ENCODE results near the gene AP1S3.

DNA sequence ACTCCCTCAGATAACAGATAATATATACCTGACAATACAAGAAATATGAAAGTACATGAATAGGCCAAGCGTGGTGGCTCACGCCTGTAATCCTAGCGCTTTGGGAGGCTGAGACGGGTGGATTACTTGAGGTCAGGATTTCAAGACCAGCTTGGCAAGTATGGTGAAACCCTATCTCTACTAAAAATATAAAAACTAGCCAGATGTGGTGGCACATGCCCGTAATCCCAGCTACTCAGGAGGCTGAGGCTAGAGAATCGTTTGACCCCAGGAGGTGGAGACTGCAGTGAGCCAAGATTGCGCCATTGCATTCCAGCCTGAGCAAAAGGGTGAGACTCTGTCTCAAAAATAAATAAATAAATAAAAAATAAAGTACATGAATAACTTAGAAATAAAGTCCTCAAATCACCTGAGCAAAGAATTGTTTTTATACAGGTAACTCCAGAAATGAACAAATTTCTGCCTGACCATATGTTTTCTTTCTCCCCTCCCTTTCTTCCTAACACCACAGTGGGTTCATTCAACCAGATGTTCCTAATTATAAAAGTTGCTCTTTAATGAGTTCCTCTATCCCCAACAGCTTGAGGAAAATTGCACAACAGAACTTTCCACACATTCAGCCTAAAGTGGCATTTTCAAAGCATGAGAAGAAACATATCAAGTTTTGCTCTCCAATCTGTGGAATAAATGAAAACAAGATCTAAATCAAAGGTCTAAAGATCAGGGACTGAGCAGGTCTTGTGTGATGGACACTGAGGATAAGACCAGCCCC lies 33.6 kb upstream of the AP1S3 start:
- TF ChIP-seq ELK1 (IDR thresholded peaks at IDR 0.05; ENCODE audit: low read depth, low read length), result no peak
- no peak for TF ChIP-seq FOXS1 (CRISPR knock-in tag; IDR thresholded peaks at IDR 0.05)
- TF ChIP-seq POLR2A (IDR thresholded peaks at IDR 0.05; ENCODE audit: low read length), result no peak
- TF ChIP-seq, protein P1, sequence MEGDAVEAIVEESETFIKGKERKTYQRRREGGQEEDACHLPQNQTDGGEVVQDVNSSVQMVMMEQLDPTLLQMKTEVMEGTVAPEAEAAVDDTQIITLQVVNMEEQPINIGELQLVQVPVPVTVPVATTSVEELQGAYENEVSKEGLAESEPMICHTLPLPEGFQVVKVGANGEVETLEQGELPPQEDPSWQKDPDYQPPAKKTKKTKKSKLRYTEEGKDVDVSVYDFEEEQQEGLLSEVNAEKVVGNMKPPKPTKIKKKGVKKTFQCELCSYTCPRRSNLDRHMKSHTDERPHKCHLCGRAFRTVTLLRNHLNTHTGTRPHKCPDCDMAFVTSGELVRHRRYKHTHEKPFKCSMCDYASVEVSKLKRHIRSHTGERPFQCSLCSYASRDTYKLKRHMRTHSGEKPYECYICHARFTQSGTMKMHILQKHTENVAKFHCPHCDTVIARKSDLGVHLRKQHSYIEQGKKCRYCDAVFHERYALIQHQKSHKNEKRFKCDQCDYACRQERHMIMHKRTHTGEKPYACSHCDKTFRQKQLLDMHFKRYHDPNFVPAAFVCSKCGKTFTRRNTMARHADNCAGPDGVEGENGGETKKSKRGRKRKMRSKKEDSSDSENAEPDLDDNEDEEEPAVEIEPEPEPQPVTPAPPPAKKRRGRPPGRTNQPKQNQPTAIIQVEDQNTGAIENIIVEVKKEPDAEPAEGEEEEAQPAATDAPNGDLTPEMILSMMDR (IDR thresholded peaks at IDR 0.05), result no peak
